GM19193 (cell line): ENCODE data around the gene LPGAT1.

Source experiments
- POLR2A ChIP-seq: IDR thresholded peaks from 4 replicates; pipeline ENCODE4 v1.6.1; 2011; ENCODE audit not compliant: insufficient read depth, insufficient read length; ENCODE audit errors: extremely low read depth

LPGAT1 gene

DNA sequence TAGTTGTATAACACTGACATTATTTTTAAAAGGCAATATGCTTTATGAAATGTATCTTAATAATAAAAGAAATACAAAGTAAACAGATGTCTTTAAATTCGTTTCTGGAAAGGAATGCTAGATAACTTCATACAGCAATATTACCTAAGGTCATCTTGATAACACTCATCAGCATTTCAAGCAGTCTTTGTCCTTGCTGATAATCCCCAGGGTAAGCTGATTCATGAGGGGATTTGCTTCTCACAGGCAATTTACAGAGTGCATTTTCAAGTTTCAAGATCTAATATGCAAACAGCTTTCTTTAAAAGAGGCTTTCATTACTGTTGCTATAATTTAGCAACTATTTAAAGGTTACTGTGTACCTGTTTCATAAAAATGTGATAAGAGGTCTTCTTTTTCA, 80.0 kb downstream of the LPGAT1 start:
- no peak for TF ChIP-seq POLR2A

GRCh38 chr1:211749251-211749650, 81.3 kb downstream of the LPGAT1 start:
- TF ChIP-seq POLR2A, result no peak

DNA sequence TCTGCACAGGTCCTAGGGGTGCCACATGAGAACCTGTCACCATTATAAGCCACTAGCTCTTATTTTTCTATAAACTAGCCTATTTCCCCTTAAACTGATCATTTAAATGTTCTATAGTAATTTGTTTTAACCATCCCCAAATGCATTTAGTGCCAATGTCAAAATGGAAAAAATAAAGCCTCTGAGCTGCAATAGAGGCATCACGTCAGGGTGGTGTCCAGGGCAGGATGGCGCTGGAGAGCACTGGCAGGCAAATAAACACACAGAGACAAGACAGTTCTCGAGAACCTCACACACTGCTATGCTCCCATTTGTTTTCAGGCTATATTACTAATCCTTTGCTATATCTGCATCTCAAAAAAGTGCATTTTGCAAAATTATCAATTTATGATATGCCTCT, 81.8 kb downstream of the LPGAT1 start:
- TF ChIP-seq POLR2A, result no peak

- no peak for TF ChIP-seq POLR2A
Observed at GRCh38 chr1:211742889-211743529, 87.6 kb downstream of the LPGAT1 start.

GRCh38 chr1:211742272-211742671, 88.3 kb downstream of the LPGAT1 start:
- no peak for TF ChIP-seq POLR2A

DNA sequence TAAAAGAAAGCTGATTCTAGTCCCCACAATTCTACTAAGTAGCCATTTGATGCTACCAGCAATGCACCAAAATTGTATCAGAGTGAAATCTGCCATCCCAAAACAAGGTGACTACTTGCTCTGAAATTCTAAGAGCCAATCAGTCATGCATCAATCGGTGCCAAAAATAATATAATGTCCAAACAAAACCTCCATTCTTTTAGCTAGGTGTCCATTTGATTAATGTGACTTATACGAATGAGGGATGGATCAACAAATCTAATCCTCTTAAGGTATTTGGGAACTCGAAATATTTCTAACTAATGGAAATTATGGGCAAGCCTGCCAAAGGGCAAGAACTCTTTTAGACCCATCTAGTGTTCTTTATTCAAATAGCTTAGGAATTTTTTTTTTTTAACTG, 88.8 kb downstream of the LPGAT1 start:
- TF ChIP-seq POLR2A, result no peak

DNA sequence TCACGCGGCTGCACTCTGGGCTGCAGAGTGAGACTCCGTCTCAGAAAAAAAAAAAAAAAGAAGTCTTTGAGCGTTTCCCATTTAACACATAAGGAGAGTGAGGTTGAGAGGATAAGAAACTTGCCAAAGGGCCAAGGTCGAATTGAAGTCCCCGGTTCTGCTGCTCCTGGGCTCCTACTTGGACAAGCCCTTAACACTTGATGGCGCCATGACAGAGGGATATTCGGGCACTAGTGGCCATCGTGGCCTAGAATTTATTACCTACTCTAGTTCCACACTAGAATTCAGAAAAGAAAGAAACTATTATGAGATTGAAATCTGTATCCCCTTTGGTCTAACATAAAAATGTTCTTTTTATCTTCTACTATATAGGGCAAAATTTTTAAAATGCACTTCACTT, 89.4 kb downstream of the LPGAT1 start:
- TF ChIP-seq POLR2A, result no peak

- no peak for TF ChIP-seq POLR2A
Observed at GRCh38 chr1:211739671-211740411, 90.7 kb downstream of the LPGAT1 start.

- TF ChIP-seq POLR2A, result no peak
Observed at GRCh38 chr1:211738691-211739301, 91.8 kb downstream of the LPGAT1 start.

GRCh38 chr1:211738096-211738690, 92.4 kb downstream of the LPGAT1 start:
- no peak for TF ChIP-seq POLR2A

DNA sequence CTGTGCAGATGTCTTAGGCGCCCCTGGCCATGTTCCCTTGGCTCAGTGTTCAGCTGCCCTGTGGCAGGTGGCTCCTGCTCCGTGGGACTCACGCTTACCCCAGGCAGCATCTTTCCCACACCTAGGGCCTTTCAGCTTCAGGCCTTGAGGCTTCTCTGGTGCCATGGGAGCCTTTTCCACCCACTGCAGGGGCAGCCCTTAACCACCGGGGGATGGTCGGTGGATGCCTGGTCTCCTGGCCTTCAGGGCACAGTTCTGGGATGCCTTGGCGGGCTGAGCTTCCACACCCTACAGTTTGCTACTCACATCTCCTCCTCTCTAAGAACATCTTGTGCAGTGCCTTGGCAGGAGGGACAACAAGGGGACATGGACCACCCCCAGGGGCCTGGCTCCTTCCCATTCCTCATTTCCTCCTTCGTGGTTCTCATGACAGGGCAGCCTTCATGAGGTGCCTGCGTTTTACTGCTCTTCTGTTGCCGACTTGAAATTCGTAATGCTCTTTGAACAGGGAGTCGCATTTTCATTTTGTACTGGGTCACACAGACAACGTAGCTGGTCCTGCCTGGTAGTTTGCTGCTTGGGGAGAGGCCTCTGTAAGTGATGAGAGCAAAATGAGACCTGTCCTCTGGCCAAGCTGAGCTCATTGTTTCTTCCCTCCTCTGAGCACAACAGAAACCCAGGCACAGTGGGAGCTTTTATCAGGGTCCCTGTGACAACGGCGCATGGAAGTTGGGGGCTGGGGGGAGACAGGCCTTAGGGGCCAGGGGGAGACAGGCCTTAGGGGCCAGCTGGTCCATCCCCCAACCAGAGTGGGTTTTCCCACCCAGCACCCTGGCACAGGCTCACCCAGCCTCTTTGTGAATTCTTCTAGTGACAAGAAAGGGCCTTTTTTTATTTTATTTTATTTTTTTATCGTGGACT, 93.2 kb downstream of the LPGAT1 start:
- no peak for TF ChIP-seq POLR2A

GRCh38 chr1:211736351-211736915, 94.1 kb downstream of the LPGAT1 start:
- TF ChIP-seq POLR2A, result no peak

- no peak for TF ChIP-seq POLR2A
Observed at GRCh38 chr1:211735208-211736170, 95.1 kb downstream of the LPGAT1 start.
